ENCODE results near the gene SNAPC3.

The SNAPC3 gene

DNA sequence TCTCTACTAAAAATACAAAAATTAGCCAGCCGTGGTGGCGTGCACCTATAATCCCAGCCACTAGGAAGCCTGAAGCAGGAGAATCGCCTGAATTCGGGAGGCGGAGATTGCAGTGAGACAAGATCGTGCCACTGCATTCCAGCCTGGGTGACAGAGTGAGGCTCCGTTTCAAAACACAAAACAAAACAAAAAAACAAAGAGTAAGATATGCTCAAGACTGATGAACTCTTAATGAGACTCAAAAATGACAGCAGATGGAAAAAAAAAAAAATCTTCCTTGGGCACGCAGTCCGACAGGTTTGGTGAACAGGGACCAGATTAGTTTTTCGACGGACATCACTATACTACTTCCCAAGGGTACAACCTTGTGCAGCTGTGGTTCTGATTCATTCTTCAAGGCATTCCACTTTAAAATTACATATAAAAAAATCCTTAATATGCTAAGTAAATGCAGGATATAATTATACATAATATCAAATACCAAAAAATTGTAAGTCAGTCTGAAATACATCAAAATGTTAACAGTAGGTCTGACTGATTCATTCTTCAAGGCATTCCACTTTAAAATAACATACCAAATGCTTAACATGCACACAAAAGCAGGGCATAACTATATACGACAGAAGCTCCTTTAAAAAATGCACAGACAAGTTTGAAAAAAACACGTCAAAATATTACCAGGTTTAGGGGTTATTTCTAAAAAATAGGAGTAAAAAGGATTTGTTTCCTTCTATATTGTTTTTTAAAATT, 75.7 kb downstream of the SNAPC3 start:
- DNase-seq: no peak

DNA sequence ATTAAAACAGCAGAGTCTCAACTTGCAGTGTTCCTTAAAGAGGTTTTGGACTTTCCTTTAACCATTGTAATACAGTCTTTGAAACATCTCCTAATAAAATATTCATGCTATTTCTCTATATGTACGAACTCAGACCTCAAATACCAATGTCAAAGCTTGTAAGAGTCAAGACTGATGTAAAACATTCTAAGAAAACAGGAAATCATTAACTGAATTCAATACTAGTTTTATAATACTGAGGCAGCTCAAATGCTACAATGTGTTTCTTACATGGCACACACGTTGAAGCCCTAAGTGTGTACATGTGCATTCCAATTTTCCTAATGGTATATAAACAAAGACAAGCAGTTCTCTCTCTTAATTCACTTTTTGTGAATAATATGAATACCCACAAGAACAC, 76.5 kb downstream of the SNAPC3 start:
- DNase-seq: no peak

DNA sequence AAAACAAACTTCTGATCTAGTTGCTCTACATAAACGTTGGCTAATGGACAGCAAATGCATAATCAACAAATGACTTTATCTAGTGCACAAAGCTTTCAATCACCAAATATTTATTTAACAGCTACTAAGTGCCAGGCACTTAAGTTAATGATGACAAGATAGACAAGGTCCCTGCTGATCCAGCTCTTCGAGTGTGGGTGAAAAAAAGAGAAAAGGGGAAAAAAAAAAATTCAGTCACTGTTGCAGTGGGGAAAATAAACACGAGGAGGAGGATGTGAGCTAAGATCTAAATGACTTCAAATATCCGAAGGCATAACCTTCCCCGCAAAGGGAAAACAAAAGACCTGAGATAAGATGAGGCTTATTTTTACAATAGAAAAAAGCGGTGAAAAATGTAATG, 78.5 kb downstream of the SNAPC3 start:
- no peak for DNase-seq

DNA sequence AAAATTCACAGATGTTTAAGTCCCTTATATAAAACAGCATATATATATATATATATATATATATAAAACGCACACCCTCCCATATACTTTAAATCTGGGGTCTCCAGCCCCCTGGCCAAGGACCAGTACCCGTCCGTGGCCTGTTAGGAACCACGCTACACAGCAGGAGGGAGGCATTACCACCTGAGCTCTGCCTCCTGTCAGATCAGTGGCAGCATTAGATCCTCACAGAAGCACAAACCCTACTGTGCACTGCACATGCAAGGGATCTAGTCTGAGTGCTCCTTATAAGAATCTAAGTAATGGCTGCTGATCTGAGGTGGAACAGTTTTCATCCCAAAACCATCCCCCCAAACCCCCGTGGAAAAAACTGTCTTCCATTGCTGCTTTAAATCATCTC, 79.1 kb downstream of the SNAPC3 start:
- DNase-seq: no peak

DNA sequence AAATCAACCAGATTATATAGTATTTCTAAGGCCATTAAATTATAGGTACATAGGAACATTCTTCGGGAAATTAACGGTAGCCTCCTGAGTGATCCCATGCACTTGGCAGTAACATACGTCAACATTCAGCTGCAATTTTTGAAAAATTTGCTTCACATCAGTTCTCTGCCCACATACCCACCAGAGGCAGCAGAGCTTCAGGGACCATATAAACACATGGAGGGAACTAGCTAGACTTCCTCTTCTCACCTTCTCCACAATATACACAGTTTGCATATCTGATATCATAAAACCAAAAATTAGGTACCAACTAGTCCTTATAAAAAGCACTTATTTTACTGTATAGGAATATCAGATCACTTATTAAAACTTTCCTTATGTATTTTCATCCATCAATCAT, 83.2 kb downstream of the SNAPC3 start:
- no peak for DNase-seq

DNA sequence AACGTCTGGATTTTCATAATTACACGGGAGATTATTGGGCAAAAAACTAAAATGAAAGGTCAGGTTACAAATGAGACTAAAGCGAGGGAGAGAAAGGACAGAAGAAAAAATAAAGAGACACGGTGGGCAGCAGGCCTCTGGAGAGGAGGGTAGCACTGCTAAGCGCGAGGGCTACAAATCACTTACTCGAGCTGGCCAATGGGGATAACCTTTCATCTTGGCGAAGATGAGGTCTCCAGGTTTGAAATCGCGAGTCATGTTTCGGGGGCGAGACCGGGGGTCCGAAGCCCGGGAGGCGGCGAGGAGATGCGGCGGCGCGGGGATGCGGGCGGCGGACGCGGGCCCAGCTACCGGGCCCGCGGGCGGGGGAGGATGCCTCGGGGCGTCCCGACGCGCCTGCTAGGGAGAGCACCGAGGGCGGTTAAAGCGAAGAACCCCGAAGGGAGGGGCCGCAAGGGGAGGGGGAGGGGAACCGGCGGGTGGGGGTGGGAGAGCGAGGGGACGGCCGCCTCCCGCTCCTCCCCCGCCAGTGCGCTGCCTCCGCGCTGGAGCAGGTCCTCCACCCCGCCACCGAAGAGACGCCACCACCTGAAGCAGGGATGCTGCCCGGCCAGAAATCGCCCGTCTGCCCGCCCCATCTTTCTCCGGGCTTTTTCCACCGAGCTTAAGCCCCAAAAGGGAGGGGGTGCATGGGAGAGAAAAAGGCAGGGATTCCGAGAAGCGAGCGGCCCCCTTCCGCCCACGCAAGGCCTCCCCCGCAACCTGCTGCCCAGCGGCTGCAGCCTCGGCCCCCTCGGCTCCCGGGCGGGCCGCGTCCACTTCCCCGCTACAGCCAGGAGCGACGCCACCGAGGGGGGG, 87.5 kb downstream of the SNAPC3 start:
- DNase-seq: no peak

DNA sequence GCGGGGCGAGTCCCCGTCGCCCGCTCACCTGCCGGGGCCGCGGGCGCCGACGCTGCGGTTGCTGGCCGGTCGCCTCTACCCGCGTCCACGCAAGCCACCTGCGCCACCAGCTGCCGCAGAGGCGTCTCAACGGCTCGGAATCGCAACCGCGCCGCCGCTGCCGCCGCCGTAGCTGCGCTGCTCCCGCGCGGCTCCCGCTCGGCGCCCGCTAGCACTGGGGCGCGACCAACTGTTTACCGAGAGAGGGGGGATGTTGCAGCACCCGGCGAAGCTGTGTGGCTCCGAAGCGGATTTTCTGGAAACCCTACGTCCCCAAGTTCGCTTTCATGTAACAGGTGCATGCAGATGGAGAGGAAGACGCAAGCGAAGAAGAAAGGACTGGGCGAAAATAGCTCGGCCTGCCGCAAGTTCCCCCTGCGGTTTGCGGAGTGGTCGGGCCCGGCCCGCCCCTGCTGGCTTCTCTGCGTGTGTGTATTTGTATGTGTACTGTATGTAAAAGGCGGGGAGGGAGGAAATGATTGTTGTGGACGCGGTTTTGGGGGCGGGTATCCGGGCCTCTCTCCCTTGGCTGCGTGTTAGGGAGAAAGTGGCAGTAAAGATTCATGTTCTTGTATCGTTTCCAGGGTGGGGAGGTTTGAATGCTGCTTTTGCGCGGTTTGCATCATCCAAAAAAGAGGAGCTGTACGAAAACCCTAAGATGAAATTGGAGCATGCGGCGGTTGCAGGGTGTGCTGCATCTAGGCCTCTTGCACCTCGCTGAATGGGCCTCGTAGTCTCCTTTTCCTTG, 88.3 kb downstream of the SNAPC3 start, which contains the start of gene PSIP1:
Gene PSIP1, minus strand, starts transcription at position 182 of the 787 bp plus-strand sequence. CDS start 782 bp downstream, outside the sequence.
- DNase-seq: peak; percentile 72

Data from DMS 273 treated with DMSO at 0.1 percent for 48 hours (cell line).